ENCODE measurements around the gene HTRA3. TPM values are rescaled to one million over a fixed set of nuclear protein-coding genes. Genes with fewer than 3 reads are reported as not detected.

The HTRA3 gene
- polyA plus RNA-seq, 1 donor, result 15.5 TPM

DNA sequence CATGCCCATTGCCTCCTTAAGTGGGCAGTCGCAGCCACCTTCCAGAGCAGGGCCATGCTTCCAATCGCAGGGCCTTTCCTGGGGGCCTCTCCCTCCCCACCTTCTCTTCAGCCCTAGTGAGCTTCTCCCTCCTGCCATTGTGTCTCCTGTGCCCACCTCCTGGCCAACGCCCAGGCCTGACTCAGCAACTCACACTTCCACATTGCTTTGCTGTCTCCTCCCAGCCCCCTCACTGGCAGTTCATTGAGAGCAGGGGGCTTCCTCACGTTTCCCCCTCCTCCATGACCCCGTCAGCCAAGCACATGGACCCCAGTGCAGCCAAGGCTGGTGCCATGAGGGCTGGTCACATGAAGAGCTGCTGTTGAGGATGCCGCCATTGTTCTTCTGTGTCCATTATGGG is 25.9 kb downstream of the HTRA3 start:
- DNase-seq, result no peak
- H3K4me1 ChIP-seq (ENCODE audit: control insufficient read depth, insufficient read depth, low read length), result no peaks in the 10 kb centered on the region
- no peaks in the 10 kb centered on the region for H3K36me3 ChIP-seq (ENCODE audit: control insufficient read depth, insufficient read depth, low read length)
- no peaks in the 10 kb centered on the region for H3K27me3 ChIP-seq (ENCODE audit: control insufficient read depth, insufficient read depth, low read length)
- H3K9me3 ChIP-seq (ENCODE audit: control insufficient read depth, low read depth, low read length), result no peaks in the 10 kb centered on the region
- no peak overlapping the region for H3K4me3 ChIP-seq (ENCODE audit: low read length)
- no peak overlapping the region for H3K27ac ChIP-seq (ENCODE audit: low read length)
- WGBS (ENCODE audit: insufficient coverage, low lambda C conversion rate), result no CpG with 5 or more reads among the region's 6 CpGs

- WGBS (ENCODE audit: insufficient coverage, low lambda C conversion rate), result no CpG with 5 or more reads among the region's 3 CpGs
- Histone ChIP-seq H3K27ac (ENCODE audit: low read length) (no peak overlapping the region), H3K9me3 (ENCODE audit: control insufficient read depth, low read depth, low read length) (no peaks in the 10 kb centered on the region), H3K27me3 (ENCODE audit: control insufficient read depth, insufficient read depth, low read length) (no peaks in the 10 kb centered on the region), H3K4me3 (ENCODE audit: low read length) (no peak overlapping the region), H3K36me3 (ENCODE audit: control insufficient read depth, insufficient read depth, low read length) (no peaks in the 10 kb centered on the region), H3K4me1 (ENCODE audit: control insufficient read depth, insufficient read depth, low read length) (no peaks in the 10 kb centered on the region)
- DNase-seq, result no peak
These were observed 26.9 kb downstream of the HTRA3 start for GRCh38 chr4:8296491-8296890.

DNA sequence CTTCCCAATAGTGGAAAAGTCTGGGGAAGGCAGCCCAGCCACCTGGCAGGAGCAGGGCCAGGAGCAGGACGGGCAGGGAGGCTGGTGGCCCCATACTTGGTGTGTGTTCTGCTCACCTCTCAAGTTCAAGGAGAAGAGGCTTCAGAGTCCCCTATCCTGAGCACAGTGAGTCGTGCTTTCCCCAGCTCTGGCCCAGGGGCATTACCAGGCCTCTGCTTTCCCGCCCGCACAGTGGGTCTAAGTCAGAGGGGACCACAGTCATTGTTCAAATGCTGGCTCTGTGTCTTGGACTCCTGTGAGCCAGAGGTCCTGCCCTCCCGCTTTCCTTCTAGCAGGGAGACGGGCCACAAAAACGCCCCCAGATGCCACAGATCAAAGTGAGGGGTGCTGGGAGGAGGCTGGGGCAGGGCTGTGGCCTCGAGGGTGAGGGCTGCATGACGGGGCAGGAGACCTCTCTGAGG is 27.6 kb downstream of the HTRA3 start:
- no CpG with 5 or more reads among the region's 9 CpGs for WGBS (ENCODE audit: insufficient coverage, low lambda C conversion rate)
- H3K9me3 ChIP-seq (ENCODE audit: control insufficient read depth, low read depth, low read length), result no peaks in the 10 kb centered on the region
- H3K4me3 ChIP-seq (ENCODE audit: low read length), result no peak overlapping the region
- no peaks in the 10 kb centered on the region for H3K4me1 ChIP-seq (ENCODE audit: control insufficient read depth, insufficient read depth, low read length)
- no peaks in the 10 kb centered on the region for H3K36me3 ChIP-seq (ENCODE audit: control insufficient read depth, insufficient read depth, low read length)
- H3K27me3 ChIP-seq (ENCODE audit: control insufficient read depth, insufficient read depth, low read length), result no peaks in the 10 kb centered on the region
- no peak overlapping the region for H3K27ac ChIP-seq (ENCODE audit: low read length)
- DNase-seq, result no peak

DNA sequence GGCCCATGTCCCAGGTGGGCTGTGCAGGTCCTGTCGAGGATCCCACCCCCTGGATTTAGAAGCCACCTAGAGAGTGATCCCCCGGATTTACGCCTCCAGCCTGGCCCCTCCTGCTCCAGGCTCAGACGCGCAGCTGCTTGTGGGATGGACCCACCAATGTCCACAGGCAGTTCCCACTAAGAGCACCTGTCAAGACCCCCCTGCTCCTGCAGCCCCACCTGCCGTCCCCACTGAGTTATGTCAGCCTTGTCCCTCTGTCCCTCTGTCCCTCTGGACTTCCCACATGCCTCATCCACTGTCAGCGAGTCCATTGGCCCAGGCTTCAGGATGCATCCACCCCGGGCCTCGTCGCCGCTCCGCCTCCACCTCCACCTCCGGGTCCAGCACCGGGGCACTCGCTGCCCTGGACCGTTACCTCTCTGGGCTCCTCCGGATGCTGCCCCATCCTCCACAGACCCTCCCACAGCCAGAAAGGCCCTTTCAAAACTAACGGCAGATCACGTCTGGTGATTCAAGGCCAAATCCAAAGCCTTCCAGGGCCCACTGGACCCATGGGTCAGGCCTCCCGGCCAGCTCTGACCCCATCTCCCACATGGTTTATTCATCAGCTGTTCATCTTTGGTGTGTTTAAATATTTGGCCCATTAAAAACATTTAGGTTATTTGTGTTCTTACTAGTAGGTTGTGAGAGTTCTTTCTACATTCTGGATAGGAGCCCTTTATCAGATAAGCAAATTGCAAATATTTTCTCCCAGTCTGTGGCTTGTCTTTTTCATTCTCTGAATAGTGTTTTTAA is 28.3 kb downstream of the HTRA3 start:
- no peak for DNase-seq
- H3K27ac ChIP-seq (ENCODE audit: low read length), result no peak overlapping the region
- no peaks in the 10 kb centered on the region for H3K27me3 ChIP-seq (ENCODE audit: control insufficient read depth, insufficient read depth, low read length)
- WGBS (ENCODE audit: insufficient coverage, low lambda C conversion rate), result no CpG with 5 or more reads among the region's 20 CpGs
- H3K4me3 ChIP-seq (ENCODE audit: low read length), result no peak overlapping the region
- no peaks in the 10 kb centered on the region for H3K9me3 ChIP-seq (ENCODE audit: control insufficient read depth, low read depth, low read length)
- no peaks in the 10 kb centered on the region for H3K36me3 ChIP-seq (ENCODE audit: control insufficient read depth, insufficient read depth, low read length)
- H3K4me1 ChIP-seq (ENCODE audit: control insufficient read depth, insufficient read depth, low read length), result no peaks in the 10 kb centered on the region

- H3K27me3 ChIP-seq (ENCODE audit: control insufficient read depth, insufficient read depth, low read length), result no peaks in the 10 kb centered on the region
- DNase-seq, result no peak
- H3K4me3 ChIP-seq (ENCODE audit: low read length), result no peak overlapping the region
- H3K27ac ChIP-seq (ENCODE audit: low read length), result no peak overlapping the region
- no peaks in the 10 kb centered on the region for H3K36me3 ChIP-seq (ENCODE audit: control insufficient read depth, insufficient read depth, low read length)
- no peaks in the 10 kb centered on the region for H3K9me3 ChIP-seq (ENCODE audit: control insufficient read depth, low read depth, low read length)
- H3K4me1 ChIP-seq (ENCODE audit: control insufficient read depth, insufficient read depth, low read length), result no peaks in the 10 kb centered on the region
- WGBS (ENCODE audit: insufficient coverage, low lambda C conversion rate), result 80% methylated on average over 1 of the region's 1 CpG
These were observed 31.3 kb downstream of the HTRA3 start for GRCh38 chr4:8300832-8301231.

DNA sequence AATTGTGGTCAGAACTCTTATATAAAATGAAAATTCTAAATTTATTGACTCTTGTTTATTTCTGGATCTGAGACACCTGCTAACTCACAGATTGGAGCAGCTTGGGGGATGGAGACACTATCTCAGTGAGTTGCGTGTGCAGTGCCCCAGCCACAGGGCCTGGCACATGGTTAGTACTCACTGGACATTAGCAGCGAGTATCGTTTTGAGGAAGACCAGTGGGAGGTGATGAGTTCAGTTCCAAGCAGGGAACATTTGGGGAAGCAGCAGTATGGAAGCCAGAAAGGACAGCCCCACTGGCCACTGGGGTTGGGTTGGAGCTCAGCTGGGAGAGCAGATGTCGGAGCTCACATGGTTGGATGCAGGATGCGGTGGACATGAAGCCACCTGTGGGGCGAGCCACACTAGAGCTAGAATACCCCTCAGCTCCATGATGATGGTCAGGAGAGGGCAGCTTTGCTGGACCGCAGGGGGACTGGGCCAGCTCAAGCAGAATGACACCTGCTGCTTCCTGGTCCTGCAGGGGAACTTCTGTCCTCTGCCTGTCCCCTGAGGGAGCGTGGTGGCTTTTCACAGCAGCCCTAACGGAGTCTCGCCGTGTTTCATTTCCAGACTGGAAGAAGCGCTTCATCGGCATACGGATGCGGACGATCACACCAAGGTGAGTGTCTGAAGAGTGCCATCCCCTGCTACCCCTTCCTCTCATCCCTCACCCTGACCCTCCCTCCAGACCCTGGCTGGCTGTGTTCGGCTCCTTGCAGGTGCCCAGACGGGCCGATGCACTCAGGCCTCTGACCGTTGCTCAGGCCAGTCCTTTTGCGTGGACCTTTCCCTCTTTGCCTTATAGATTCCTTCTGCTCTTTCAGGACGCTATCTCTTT is 32.5 kb downstream of the HTRA3 start:
- Histone ChIP-seq H3K27me3 (ENCODE audit: control insufficient read depth, insufficient read depth, low read length) (no peaks in the 10 kb centered on the region), H3K9me3 (ENCODE audit: control insufficient read depth, low read depth, low read length) (no peaks in the 10 kb centered on the region), H3K4me3 (ENCODE audit: low read length) (no peak overlapping the region), H3K4me1 (ENCODE audit: control insufficient read depth, insufficient read depth, low read length) (no peaks in the 10 kb centered on the region), H3K27ac (ENCODE audit: low read length) (no peak overlapping the region), H3K36me3 (ENCODE audit: control insufficient read depth, insufficient read depth, low read length) (no peaks in the 10 kb centered on the region)
- DNase-seq, result no peak
- no CpG with 5 or more reads among the region's 22 CpGs for WGBS (ENCODE audit: insufficient coverage, low lambda C conversion rate)

- no CpG with 5 or more reads among the region's 4 CpGs for WGBS (ENCODE audit: insufficient coverage, low lambda C conversion rate)
- DNase-seq, result no peak
These were observed 33.5 kb downstream of the HTRA3 start for GRCh38 chr4:8303081-8303480.

GRCh38 chr4:8303485-8304281 is 34.1 kb downstream of the HTRA3 start:
- H3K4me1 ChIP-seq (ENCODE audit: control insufficient read depth, insufficient read depth, low read length), result no peaks in the 10 kb centered on the region
- H3K27me3 ChIP-seq (ENCODE audit: control insufficient read depth, insufficient read depth, low read length), result no peaks in the 10 kb centered on the region
- no peak overlapping the region for H3K27ac ChIP-seq (ENCODE audit: low read length)
- H3K9me3 ChIP-seq (ENCODE audit: control insufficient read depth, low read depth, low read length), result no peaks in the 10 kb centered on the region
- 78% methylated on average over 4 of the region's 13 CpGs for WGBS (ENCODE audit: insufficient coverage, low lambda C conversion rate)
- DNase-seq, result no peak
- H3K4me3 ChIP-seq (ENCODE audit: low read length), result no peak overlapping the region
- H3K36me3 ChIP-seq (ENCODE audit: control insufficient read depth, insufficient read depth, low read length), result no peaks in the 10 kb centered on the region

More at GRCh38 chr4:8303081-8303480, 33.5 kb downstream of the HTRA3 start:
- Histone ChIP-seq H3K9me3 (ENCODE audit: control insufficient read depth, low read depth, low read length) (no peaks in the 10 kb centered on the region), H3K4me3 (ENCODE audit: low read length) (no peak overlapping the region), H3K4me1 (ENCODE audit: control insufficient read depth, insufficient read depth, low read length) (no peaks in the 10 kb centered on the region), H3K36me3 (ENCODE audit: control insufficient read depth, insufficient read depth, low read length) (no peaks in the 10 kb centered on the region), H3K27ac (ENCODE audit: low read length) (no peak overlapping the region), H3K27me3 (ENCODE audit: control insufficient read depth, insufficient read depth, low read length) (no peaks in the 10 kb centered on the region)

DNA sequence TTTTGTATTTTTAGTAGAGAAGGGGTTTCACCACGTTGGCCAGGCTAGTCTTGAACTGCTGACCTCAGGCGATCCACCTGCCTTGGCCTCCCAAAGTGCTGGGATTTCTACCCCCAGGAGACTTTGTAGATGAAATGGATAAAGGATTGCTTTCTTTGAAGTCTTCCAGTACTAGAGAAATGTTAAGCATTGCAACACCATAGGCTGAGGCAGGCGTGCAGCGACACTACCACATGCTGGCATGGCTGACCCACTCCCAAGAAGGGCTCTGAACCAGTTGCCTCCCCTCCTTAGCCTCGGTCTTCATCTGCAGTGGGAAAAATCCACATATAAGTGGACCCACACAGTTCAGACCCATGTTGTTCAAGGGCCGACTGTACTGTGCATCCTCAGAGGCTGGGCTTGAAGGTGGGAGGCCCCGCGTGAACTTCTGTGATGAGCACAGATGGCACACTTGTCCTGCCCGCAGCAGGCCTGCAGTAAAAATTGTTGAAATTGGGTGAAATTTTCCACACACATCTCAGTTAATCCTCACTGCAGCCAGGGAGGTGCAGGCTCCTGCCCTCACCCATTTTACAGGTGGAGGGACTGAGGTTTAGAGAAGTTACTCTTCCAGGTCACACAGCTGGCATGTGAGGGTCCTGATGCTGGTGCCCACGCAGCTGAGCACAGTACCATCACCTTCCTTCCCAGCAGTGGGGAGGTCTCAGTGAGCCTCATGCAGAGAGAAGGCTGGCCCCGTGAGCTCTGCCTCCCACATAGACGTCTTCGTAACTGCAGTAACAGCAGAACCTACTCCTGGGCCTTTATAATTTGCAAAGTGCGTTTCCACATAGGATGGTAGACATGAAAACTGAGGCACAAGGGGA is 35.5 kb downstream of the HTRA3 start:
- DNase-seq, result no peak
- Histone ChIP-seq H3K27ac (ENCODE audit: low read length) (no peak overlapping the region), H3K27me3 (ENCODE audit: control insufficient read depth, insufficient read depth, low read length) (no peaks in the 10 kb centered on the region), H3K4me3 (ENCODE audit: low read length) (no peak overlapping the region), H3K36me3 (ENCODE audit: control insufficient read depth, insufficient read depth, low read length) (no peaks in the 10 kb centered on the region), H3K4me1 (ENCODE audit: control insufficient read depth, insufficient read depth, low read length) (no peaks in the 10 kb centered on the region), H3K9me3 (ENCODE audit: control insufficient read depth, low read depth, low read length) (no peaks in the 10 kb centered on the region)
- WGBS (ENCODE audit: insufficient coverage, low lambda C conversion rate), result no CpG with 5 or more reads among the region's 14 CpGs
